T-helper 17 cell (primary cell): ENCODE data around the gene BTG4. TPM values are rescaled to one million over a fixed set of nuclear protein-coding genes. Genes with fewer than 3 reads are reported as not detected.

ENCODE experiments used
- ATAC-seq: fragments of 150-1000 bp; cut with Tn5 transposase; 2 replicates; pipeline ENCODE4 v1.10.0; 2021; ENCODE audit warnings: mild to moderate bottlenecking, moderate library complexity
- DNase-seq, 3 donors: peaks; one replicate each; pipeline versions ENCODE4 v3.0.0 to v3.0.0-alpha.2; 2020 to 2021
- H3K9me3 ChIP-seq: one replicate; pipeline ENCODE4 v1.7.0; 2013; ENCODE audit warnings: low read length, mild to moderate bottlenecking; ENCODE audit not compliant: control insufficient read depth, poor library complexity, severe bottlenecking
- H3K27ac Mint-ChIP-seq: one replicate; pipeline ENCODE4 v1.8.0; 2022; ENCODE audit warnings: mild to moderate bottlenecking, moderate library complexity, mixed read lengths
- H3K27me3 Mint-ChIP-seq: one replicate; pipeline ENCODE4 v1.8.0; 2022; ENCODE audit warnings: mixed read lengths
- H3K36me3 Mint-ChIP-seq: one replicate; pipeline ENCODE4 v1.8.0; 2022; ENCODE audit warnings: low read depth, mixed read lengths
- H3K4me1 Mint-ChIP-seq: one replicate; pipeline ENCODE4 v1.8.0; 2022; ENCODE audit warnings: mild to moderate bottlenecking, mixed read lengths
- H3K4me3 Mint-ChIP-seq: one replicate; pipeline ENCODE4 v1.8.0; 2022; ENCODE audit warnings: mild to moderate bottlenecking, moderate library complexity, mixed read lengths
- total RNA-seq, 4 donors: library from RNA in 2 of 4; stranded (reverse) in 2 of 4; gene quantifications; one replicate each; pipeline ENCODE4 v1.2.3 and lab custom pipeline; 2022 to 2026

The BTG4 gene
- total RNA-seq = not detected
- total RNA-seq (lab: John Stamatoyannopoulos, UW) = 0 to 0.35 reads per million in 2 donors

DNA sequence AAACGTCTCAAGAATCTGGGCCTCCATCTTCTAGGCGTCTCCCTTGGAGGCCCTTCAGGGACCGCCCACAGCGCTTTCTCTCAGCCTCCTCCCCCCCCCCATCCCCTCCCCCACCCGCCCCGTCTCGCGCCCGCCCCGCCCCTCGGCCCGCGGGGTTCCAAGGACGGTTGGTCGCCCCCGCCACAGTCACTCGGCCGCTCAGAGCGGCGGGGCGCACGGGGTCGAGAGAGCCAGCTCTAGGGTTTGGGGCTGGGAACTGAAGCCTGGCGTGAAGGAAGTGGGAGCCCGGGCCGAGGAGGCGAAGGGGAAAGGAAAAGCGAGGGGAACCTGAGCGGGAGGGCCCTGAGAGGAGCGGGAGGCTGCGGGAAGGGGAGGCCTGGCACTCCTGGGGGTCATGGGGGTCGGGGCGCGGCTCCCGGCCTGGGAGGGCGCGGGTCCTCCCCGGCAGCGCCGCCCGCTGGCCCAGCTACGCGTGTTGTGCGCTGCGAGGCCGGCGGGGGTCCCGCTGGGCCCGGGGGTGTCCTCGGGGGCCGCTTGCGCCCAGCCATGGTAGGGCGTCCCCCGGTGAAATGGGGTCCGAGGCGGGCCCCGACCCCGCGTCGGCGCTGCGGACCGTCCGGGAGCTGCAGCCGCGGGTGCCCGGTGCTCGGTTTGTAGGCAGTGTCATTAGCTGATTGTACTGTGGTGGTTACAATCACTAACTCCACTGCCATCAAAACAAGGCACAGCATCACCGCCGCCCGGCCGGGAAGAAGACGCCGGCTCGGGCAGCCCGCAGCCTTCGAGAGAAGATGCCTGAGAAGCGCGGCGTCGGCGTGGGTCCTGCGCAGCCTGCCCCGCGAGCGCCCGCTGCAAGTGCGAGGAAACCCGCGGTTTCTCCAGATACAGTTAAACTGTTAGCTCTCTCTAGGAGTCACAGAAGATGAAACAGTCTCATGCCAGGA lies at the start of gene BTG4:
Gene BTG4, minus strand, starts transcription at position 91 of the 944 bp plus-strand sequence. CDS start 13,610 bp downstream, outside the sequence.
- DNase-seq (no peak), ATAC-seq (peak; percentile 63)
- Mint-ChIP-seq H3K4me3 (peak within 1 kb of the TSS; percentile 75), H3K4me1 (peaks cover 2% of the 10 kb centered on the region), H3K27ac (no peak within 1 kb of the TSS), H3K36me3 (no peaks in the 10 kb centered on the region), H3K27me3 (peaks cover 27% of the 10 kb centered on the region)
- no peaks in the 10 kb centered on the region for H3K9me3 ChIP-seq

DNA sequence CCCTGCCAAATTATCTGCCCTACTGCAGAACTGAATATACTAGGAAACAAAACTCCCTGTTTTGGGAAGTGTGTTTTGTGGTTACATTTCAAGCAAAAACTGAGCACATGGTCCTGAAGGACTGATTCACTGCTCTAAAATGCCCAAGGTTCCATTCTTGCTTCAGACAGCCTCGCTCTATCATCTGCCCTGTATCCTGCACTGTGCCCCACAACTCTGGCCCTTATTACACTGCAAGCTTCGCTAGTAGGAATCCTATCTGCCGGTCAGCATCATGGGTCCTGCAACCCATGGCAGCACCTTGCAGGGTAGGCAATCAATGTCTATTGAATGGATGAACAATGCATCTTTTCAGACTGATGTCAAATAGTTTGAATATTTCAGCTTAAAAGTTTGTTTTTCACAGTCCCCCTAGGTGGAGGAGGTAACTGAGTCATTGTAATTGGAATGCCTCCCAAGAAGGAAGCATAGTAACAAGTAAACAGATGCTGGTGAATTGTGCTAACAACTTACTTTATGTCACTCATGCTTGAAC lies 49.7 kb upstream of the BTG4 start:
- no peaks in the 10 kb centered on the region for H3K9me3 ChIP-seq
- ATAC-seq = no peak
- no peak for DNase-seq
- peaks cover 27% of the 10 kb centered on the region for H3K27me3 Mint-ChIP-seq
- H3K27ac Mint-ChIP-seq = no peak overlapping the region
- no peaks in the 10 kb centered on the region for H3K36me3 Mint-ChIP-seq
- no peaks in the 10 kb centered on the region for H3K4me1 Mint-ChIP-seq
- no peak overlapping the region for H3K4me3 Mint-ChIP-seq

- H3K4me1 Mint-ChIP-seq = no peaks in the 10 kb centered on the region
- H3K27ac Mint-ChIP-seq = no peak overlapping the region
- no peaks in the 10 kb centered on the region for H3K9me3 ChIP-seq
- no peaks in the 10 kb centered on the region for H3K36me3 Mint-ChIP-seq
- no peak overlapping the region for H3K4me3 Mint-ChIP-seq
- ATAC-seq (no peak), DNase-seq (no peak)
- peaks cover 27% of the 10 kb centered on the region for H3K27me3 Mint-ChIP-seq
These were observed 49.1 kb upstream of the BTG4 start for GRCh38 chr11:111561306-111561705.

DNA sequence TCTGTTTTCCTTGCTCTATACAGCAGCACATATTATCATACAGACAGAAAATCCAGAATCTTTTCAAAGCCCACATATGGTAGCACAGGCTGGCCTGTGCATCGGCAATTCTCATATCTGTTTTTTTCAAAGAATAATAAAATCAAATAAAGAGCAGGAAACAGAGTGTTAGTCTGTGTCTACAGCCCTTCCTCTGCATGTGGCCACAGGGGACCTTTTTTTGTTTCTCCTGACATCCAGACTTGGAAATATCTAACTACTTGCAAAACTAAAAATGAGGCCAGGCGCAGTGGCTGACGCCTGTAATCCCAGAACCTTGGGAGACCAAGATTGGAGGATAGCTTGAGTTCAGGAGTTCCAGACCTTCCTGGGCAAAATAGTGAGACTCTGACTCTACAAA lies 48.6 kb upstream of the BTG4 start:
- no peak overlapping the region for H3K4me3 Mint-ChIP-seq
- peaks cover 27% of the 10 kb centered on the region for H3K27me3 Mint-ChIP-seq
- no peak overlapping the region for H3K27ac Mint-ChIP-seq
- H3K9me3 ChIP-seq = no peaks in the 10 kb centered on the region
- ATAC-seq (no peak), DNase-seq (no peak)
- no peaks in the 10 kb centered on the region for H3K36me3 Mint-ChIP-seq
- no peaks in the 10 kb centered on the region for H3K4me1 Mint-ChIP-seq

DNA sequence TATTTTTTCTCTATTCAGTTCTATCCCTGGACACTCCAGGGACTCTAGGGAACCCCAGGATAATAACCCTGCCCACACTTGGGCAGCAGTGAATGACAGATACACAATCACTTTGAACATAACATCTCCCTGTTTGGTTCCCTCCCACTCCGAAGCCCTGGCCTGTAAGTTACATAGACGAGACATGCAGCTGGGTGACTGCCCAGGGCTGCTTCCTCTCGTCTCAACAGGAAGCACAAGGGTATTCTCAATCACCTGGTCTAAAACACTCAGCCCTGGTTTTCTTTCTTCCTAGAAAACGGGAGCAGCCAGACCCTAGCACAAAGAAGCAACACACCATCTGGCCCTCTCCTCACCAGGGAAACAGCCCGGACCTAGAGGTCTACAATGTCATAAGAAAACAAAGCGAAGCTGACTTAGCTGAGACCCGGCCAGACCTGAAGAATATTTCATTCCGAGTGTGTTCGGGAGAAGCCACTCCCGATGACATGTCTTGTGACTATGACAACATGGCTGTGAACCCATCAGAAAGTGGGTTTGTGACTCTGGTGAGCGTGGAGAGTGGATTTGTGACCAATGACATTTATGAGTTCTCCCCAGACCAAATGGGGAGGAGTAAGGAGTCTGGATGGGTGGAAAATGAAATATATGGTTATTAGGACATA lies 47.7 kb upstream of the BTG4 start:
- H3K27ac Mint-ChIP-seq = no peak overlapping the region
- no peak overlapping the region for H3K4me3 Mint-ChIP-seq
- DNase-seq (no peak), ATAC-seq (no peak)
- H3K9me3 ChIP-seq = no peaks in the 10 kb centered on the region
- no peaks in the 10 kb centered on the region for H3K36me3 Mint-ChIP-seq
- no peaks in the 10 kb centered on the region for H3K4me1 Mint-ChIP-seq
- H3K27me3 Mint-ChIP-seq = peaks cover 27% of the 10 kb centered on the region

- no peaks in the 10 kb centered on the region for H3K4me1 Mint-ChIP-seq
- H3K4me3 Mint-ChIP-seq = no peak overlapping the region
- DNase-seq (no peak), ATAC-seq (no peak)
- H3K9me3 ChIP-seq = no peaks in the 10 kb centered on the region
- H3K27ac Mint-ChIP-seq = no peak overlapping the region
- H3K27me3 Mint-ChIP-seq = peaks cover 22% of the 10 kb centered on the region
- no peaks in the 10 kb centered on the region for H3K36me3 Mint-ChIP-seq
These were observed 45.4 kb upstream of the BTG4 start for GRCh38 chr11:111557425-111558111.

DNA sequence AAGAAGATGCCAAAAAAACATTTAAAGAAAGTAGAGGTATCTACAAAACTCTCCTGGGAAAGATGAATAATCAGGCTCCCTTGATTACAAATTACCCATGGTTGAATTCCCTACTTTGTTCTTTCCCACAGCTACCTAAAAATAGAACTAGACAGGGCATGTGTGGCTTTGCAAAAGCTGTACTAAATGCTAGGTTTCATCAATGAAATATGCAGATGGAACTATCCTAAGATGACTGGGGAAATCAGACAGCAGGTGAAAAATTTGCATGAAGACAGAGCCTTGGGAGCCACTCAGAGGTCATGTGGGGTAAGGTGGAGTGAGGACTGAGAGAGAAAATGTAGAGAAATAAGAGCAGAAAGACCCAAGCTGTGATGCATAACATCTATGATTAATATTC lies 43.1 kb upstream of the BTG4 start:
- Mint-ChIP-seq H3K27me3 (peaks cover 30% of the 10 kb centered on the region), H3K36me3 (no peaks in the 10 kb centered on the region), H3K4me1 (no peaks in the 10 kb centered on the region), H3K27ac (no peak overlapping the region), H3K4me3 (no peak overlapping the region)
- no peaks in the 10 kb centered on the region for H3K9me3 ChIP-seq
- ATAC-seq = no peak
- no peak for DNase-seq

DNA sequence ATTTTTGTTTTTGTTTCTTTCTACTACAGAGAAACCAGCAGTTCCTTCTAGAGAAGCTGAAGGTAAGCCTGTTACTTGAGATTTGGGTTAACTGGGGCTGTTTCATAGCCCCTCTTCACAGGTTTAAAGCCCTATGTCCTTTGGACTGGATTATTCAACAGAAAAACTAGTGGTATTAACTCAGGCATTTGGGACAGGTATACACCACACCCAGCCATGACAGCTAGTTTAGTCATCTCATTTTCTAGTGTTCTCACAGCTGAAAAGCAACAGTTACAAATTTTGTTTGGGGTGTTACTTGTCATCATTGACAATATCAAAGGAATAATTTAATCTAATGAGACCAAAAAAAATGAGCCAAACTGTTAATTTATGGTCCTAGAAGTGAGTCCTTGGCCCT lies 42.3 kb upstream of the BTG4 start:
- Mint-ChIP-seq H3K27me3 (peaks cover 33% of the 10 kb centered on the region), H3K27ac (no peak overlapping the region), H3K4me1 (no peaks in the 10 kb centered on the region), H3K36me3 (no peaks in the 10 kb centered on the region), H3K4me3 (no peak overlapping the region)
- no peaks in the 10 kb centered on the region for H3K9me3 ChIP-seq
- no peak for ATAC-seq
- no peak for DNase-seq

GRCh38 chr11:111550258-111550657 lies 38.1 kb upstream of the BTG4 start:
- ATAC-seq (no peak), DNase-seq (no peak)
- H3K27ac Mint-ChIP-seq = no peak overlapping the region
- no peaks in the 10 kb centered on the region for H3K36me3 Mint-ChIP-seq
- H3K9me3 ChIP-seq = no peaks in the 10 kb centered on the region
- no peak overlapping the region for H3K4me3 Mint-ChIP-seq
- peaks cover 73% of the 10 kb centered on the region for H3K27me3 Mint-ChIP-seq
- no peaks in the 10 kb centered on the region for H3K4me1 Mint-ChIP-seq

DNA sequence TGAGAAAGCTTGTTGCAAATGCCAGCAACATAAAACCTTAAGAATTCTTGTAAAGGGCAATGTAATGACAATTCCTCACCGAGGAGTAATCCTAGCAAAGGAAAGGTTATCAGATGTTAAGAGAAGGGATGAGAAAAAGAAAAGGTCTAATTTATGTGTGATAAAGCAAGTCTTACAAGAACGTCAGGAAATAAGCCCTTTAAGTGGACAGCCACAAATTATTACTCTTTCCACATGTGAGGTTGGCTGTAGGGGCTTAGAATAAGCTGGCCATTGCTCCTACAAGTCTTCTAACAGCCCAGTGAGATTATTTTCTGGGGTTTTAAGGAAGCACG lies 37.6 kb upstream of the BTG4 start:
- ATAC-seq (no peak), DNase-seq (no peak)
- H3K9me3 ChIP-seq = no peaks in the 10 kb centered on the region
- Mint-ChIP-seq H3K4me1 (no peaks in the 10 kb centered on the region), H3K4me3 (no peak overlapping the region), H3K27me3 (peaks cover 76% of the 10 kb centered on the region), H3K27ac (no peak overlapping the region), H3K36me3 (no peaks in the 10 kb centered on the region)

DNA sequence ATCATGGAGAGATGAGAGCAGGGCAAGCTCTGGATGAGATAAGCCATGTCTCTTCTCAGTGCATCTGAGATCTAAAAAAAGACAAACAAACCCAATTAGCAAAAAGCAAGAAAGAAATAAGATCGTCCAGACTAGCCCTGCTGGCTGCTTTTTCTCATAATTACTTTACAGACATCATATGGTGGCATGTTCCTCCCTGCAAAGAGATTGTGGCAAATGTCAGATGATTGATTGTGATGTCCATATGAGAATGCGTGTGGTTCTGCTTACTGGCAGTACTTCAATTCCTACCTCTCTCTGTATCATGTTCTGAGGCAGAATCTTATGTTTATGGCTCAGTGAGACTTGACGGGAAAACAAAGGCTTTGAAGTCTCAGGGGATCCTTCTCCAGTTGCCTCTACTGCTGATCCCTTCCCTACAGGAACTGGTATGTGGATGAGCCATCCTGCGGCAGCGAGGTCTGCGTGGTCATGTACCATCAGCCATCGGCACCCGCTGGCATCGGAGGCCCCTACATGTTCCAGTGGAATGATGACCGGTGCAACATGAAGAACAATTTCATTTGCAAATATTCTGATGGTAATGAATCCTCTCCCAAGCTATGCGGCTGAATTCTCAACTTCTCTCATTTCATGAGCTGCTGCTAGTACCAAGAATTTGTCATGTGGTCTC lies 37.1 kb upstream of the BTG4 start:
- ATAC-seq = no peak
- no peak for DNase-seq
- no peaks in the 10 kb centered on the region for H3K9me3 ChIP-seq
- Mint-ChIP-seq H3K36me3 (no peaks in the 10 kb centered on the region), H3K27ac (no peak overlapping the region), H3K27me3 (peaks cover 79% of the 10 kb centered on the region), H3K4me3 (no peak overlapping the region), H3K4me1 (no peaks in the 10 kb centered on the region)

- H3K27ac Mint-ChIP-seq = no peak overlapping the region
- DNase-seq = no peak
- no peaks in the 10 kb centered on the region for H3K9me3 ChIP-seq
- H3K27me3 Mint-ChIP-seq = peaks cover 82% of the 10 kb centered on the region
- H3K36me3 Mint-ChIP-seq = no peaks in the 10 kb centered on the region
- ATAC-seq = no peak
- H3K4me1 Mint-ChIP-seq = no peaks in the 10 kb centered on the region
- H3K4me3 Mint-ChIP-seq = no peak overlapping the region
These were observed 36.3 kb upstream of the BTG4 start for GRCh38 chr11:111548525-111548924.
